IPS-20b (cell line): ENCODE measurements around the gene RALGDS.

Source experiments
- H3K27ac ChIP-seq: one replicate; pipeline ENCODE4 v1.5.1; 2013; ENCODE audit warnings: low read length
- H3K27me3 ChIP-seq: 2 replicates; pipeline ENCODE4 v1.6.1; 2013; ENCODE audit warnings: mild to moderate bottlenecking, low read length, inconsistent platforms; ENCODE audit not compliant: insufficient read depth
- H3K36me3 ChIP-seq: 2 replicates; pipeline ENCODE4 v1.6.1; 2013; ENCODE audit warnings: low read depth, mild to moderate bottlenecking, inconsistent platforms, low read length, moderate library complexity; ENCODE audit not compliant: insufficient read depth
- H3K4me1 ChIP-seq: 2 replicates; pipeline ENCODE4 v1.6.1; 2013; ENCODE audit warnings: mild to moderate bottlenecking, control low read depth, inconsistent platforms, low read length, moderate library complexity; ENCODE audit not compliant: insufficient read depth
- H3K4me3 ChIP-seq: 2 replicates; pipeline ENCODE4 v1.5.1; 2013; ENCODE audit warnings: mild to moderate bottlenecking, low read length, inconsistent platforms
- H3K9ac ChIP-seq: 2 replicates; pipeline ENCODE4 v1.6.1; 2013; ENCODE audit warnings: low read depth, mild to moderate bottlenecking, inconsistent platforms, low read length, moderate library complexity
- H3K9me3 ChIP-seq: 2 replicates; pipeline ENCODE4 v1.6.1; 2013; ENCODE audit warnings: mild to moderate bottlenecking, low read depth, low read length, inconsistent platforms; ENCODE audit not compliant: insufficient read depth

The RALGDS gene

GRCh38 chr9:133114886-133115603 lies 6.0 kb downstream of the RALGDS start:
- Histone ChIP-seq H3K9ac (no peak overlapping the region), H3K36me3 (no peaks in the 10 kb centered on the region), H3K27ac (no peak overlapping the region), H3K4me3 (no peak overlapping the region), H3K9me3 (no peaks in the 10 kb centered on the region), H3K27me3 (peaks cover 37% of the 10 kb centered on the region), H3K4me1 (peaks cover 9% of the 10 kb centered on the region; the same call in 1 of the 2 replicates)

- no peak overlapping the region for H3K27ac ChIP-seq
- 0 out of 2 replicates have a peak, but pooled peaks cover 3% of the 10 kb centered on the region for H3K4me1 ChIP-seq
- no peaks in the 10 kb centered on the region for H3K9me3 ChIP-seq
- 0 out of 2 replicates have a peak, but pooled peaks cover 4% of the 10 kb centered on the region for H3K36me3 ChIP-seq
- H3K4me3 ChIP-seq, result no peak overlapping the region
- peaks cover 28% of the 10 kb centered on the region for H3K27me3 ChIP-seq
- no peak overlapping the region for H3K9ac ChIP-seq
These were observed 6.8 kb downstream of the RALGDS start for GRCh38 chr9:133113949-133114885.

GRCh38 chr9:133113163-133113948 lies 7.7 kb downstream of the RALGDS start:
- no peak overlapping the region for H3K9ac ChIP-seq

GRCh38 chr9:133112663-133113026 lies 8.4 kb downstream of the RALGDS start:
- H3K4me1 ChIP-seq, result no peaks in the 10 kb centered on the region
- H3K9me3 ChIP-seq, result no peaks in the 10 kb centered on the region
- peaks cover 13% of the 10 kb centered on the region; the same call in 1 of the 2 replicates for H3K27me3 ChIP-seq
- H3K9ac ChIP-seq, result no peak overlapping the region
- H3K27ac ChIP-seq, result no peak overlapping the region
- peaks cover 9% of the 10 kb centered on the region for H3K36me3 ChIP-seq
- H3K4me3 ChIP-seq, result no peak overlapping the region

More at GRCh38 chr9:133113163-133113948, 7.7 kb downstream of the RALGDS start:
- no peaks in the 10 kb centered on the region for H3K9me3 ChIP-seq
- H3K36me3 ChIP-seq, result peaks cover 4% of the 10 kb centered on the region; the same call in 1 of the 2 replicates
- 0 out of 2 replicates have a peak, but pooled peaks cover 2% of the 10 kb centered on the region for H3K4me1 ChIP-seq
- H3K4me3 ChIP-seq, result no peak overlapping the region
- no peak overlapping the region for H3K27ac ChIP-seq
- H3K27me3 ChIP-seq, result peaks cover 20% of the 10 kb centered on the region

- Histone ChIP-seq H3K9ac (no peak overlapping the region), H3K36me3 (peaks cover 13% of the 10 kb centered on the region), H3K4me3 (no peak overlapping the region), H3K9me3 (no peaks in the 10 kb centered on the region), H3K27ac (no peak overlapping the region), H3K4me1 (no peaks in the 10 kb centered on the region), H3K27me3 (peaks cover 6% of the 10 kb centered on the region; the same call in 1 of the 2 replicates)
These were observed 9.0 kb downstream of the RALGDS start for GRCh38 chr9:133111808-133112662.

- Histone ChIP-seq H3K9ac (no peak overlapping the region), H3K27ac (no peak overlapping the region), H3K27me3 (no peaks in the 10 kb centered on the region; the same call in 1 of the 2 replicates), H3K4me1 (no peaks in the 10 kb centered on the region), H3K4me3 (no peak overlapping the region), H3K36me3 (peaks cover 24% of the 10 kb centered on the region), H3K9me3 (no peaks in the 10 kb centered on the region)
These were observed 10.9 kb downstream of the RALGDS start for GRCh38 chr9:133109931-133110650.

GRCh38 chr9:133108794-133109641 lies 12.0 kb downstream of the RALGDS start:
- Histone ChIP-seq H3K9ac (no peak overlapping the region), H3K4me3 (no peak overlapping the region), H3K4me1 (no peaks in the 10 kb centered on the region), H3K36me3 (peaks cover 24% of the 10 kb centered on the region), H3K27ac (no peak overlapping the region), H3K9me3 (no peaks in the 10 kb centered on the region), H3K27me3 (no peaks in the 10 kb centered on the region; the same call in 1 of the 2 replicates)

- Histone ChIP-seq H3K36me3 (peaks cover 24% of the 10 kb centered on the region), H3K9me3 (no peaks in the 10 kb centered on the region), H3K27ac (no peak overlapping the region), H3K9ac (no peak overlapping the region), H3K4me3 (no peak overlapping the region), H3K4me1 (no peaks in the 10 kb centered on the region), H3K27me3 (no peaks in the 10 kb centered on the region; the same call in 1 of the 2 replicates)
These were observed 12.9 kb downstream of the RALGDS start for GRCh38 chr9:133107961-133108793.

GRCh38 chr9:133107245-133107722 lies 13.8 kb downstream of the RALGDS start:
- no peak overlapping the region for H3K27ac ChIP-seq
- H3K9ac ChIP-seq, result no peak overlapping the region
- H3K36me3 ChIP-seq, result peaks cover 30% of the 10 kb centered on the region
- H3K9me3 ChIP-seq, result no peaks in the 10 kb centered on the region
- no peaks in the 10 kb centered on the region; the same call in 1 of the 2 replicates for H3K27me3 ChIP-seq
- no peaks in the 10 kb centered on the region for H3K4me1 ChIP-seq
- no peak overlapping the region for H3K4me3 ChIP-seq
